ENCODE data around the gene BRD3.
A peak's percentile ranks its signal among the peaks of the same experiment; 100 is the strongest.
"Not testable (repeated sequence)": the region's sequence is repeated elsewhere in the genome, so short reads cannot be mapped to it uniquely, and the experiment has no call there.

Gene BRD3

DNA sequence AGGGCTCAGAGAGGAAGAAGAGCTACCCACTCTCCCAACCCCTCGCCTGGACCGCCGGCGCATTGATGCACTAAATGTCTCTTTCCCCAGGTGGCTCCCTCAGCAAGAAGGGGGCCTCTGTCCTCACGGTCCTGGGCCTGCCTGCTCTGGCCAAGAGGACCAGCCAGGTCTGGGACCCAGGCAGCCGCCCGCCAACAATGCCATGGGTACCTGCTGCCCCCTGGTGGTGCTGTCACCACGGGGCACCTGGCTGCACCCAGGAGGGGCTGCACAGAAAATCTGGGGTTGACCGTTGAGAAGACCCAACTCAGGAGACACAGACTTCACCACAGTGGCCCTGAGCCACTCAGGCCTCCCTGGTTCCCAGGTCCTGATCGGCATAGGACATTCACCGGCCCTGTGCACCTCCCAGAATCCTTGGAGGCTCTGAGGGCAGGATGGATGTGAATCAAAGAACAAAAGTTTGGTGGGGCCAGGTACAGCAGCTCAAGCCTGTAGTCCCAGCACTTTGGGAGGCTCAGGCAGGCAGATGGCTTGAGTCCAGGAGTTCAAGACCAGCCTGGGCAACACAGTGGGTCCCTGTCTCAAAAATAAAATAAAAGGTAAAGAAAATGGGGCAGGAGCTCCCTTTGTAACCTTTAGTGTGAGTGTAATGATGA is 73.3 kb downstream of the BRD3 start:
- peaks cover 34% of the 10 kb centered on the region for H3K4me1 ChIP-seq (ENCODE audit: control insufficient read depth, insufficient read depth, low read length)
- no peak overlapping the region for H3K4me3 ChIP-seq (ENCODE audit: low read length)
- H3K27me3 ChIP-seq (ENCODE audit: control insufficient read depth, insufficient read depth, low read length) = peaks cover 4% of the 10 kb centered on the region
- H3K9ac ChIP-seq (ENCODE audit: low read length) = no peak overlapping the region
- H3K9me3 ChIP-seq (ENCODE audit: control insufficient read depth, low read length) = no peaks in the 10 kb centered on the region
- no peaks in the 10 kb centered on the region for H3K36me3 ChIP-seq (ENCODE audit: control insufficient read depth, insufficient read depth, low read length)

GRCh38 chr9:133993635-133994253 is 74.1 kb downstream of the BRD3 start:
- Histone ChIP-seq H3K9ac (ENCODE audit: low read length) (peak overlapping the region; percentile 76), H3K9me3 (ENCODE audit: control insufficient read depth, low read length) (no peaks in the 10 kb centered on the region), H3K36me3 (ENCODE audit: control insufficient read depth, insufficient read depth, low read length) (no peaks in the 10 kb centered on the region), H3K4me3 (ENCODE audit: low read length) (no peak overlapping the region), H3K27me3 (ENCODE audit: control insufficient read depth, insufficient read depth, low read length) (peaks cover 4% of the 10 kb centered on the region), H3K4me1 (ENCODE audit: control insufficient read depth, insufficient read depth, low read length) (peaks cover 35% of the 10 kb centered on the region)

DNA sequence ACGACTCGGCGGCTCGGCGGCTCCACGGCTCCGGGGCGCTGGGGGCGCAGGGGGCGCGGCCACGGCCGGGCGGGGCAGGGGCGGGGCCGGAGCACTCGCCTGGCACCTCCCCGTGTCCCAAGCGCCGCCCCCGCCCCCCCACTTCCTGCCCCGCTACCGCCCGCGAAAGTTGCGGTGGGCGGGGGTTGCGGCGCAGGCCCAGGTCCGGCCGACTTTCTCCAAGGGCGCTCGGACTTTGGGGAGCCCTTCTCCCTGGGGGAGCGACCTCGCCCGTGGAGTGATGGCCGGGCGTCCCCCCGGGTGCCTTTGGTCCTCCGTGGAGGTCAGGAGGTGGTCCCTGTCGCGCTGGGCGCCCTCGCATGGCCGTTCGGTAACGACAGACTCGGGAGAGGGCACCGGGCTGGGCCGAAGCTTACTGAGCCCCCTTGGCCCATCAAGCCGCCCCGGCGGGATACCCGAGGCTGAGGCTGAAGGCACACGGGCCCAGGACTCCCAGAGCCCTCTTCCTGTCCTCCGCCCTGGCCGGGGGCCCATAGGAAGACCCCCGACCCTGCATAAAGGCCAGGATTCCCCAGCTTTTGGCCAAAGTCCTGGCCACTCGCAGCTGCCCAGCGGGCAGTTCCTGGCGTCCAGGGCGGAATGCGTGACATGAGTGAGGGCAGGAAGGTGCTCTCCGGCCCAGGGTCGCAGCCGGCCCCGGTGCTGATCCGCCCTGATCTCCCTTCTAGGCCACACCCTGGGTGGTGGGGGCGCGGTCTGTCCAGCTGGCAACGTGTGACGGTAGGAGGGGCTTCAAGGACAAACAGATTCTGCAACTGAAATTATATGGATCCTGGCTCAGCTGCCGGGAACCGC is 74.8 kb downstream of the BRD3 start:
- H3K9ac ChIP-seq (ENCODE audit: low read length) = peak overlapping the region; percentile 76
- H3K36me3 ChIP-seq (ENCODE audit: control insufficient read depth, insufficient read depth, low read length) = no peaks in the 10 kb centered on the region
- H3K9me3 ChIP-seq (ENCODE audit: control insufficient read depth, low read length) = no peaks in the 10 kb centered on the region
- peaks cover 4% of the 10 kb centered on the region for H3K27me3 ChIP-seq (ENCODE audit: control insufficient read depth, insufficient read depth, low read length)
- H3K4me1 ChIP-seq (ENCODE audit: control insufficient read depth, insufficient read depth, low read length) = peaks cover 35% of the 10 kb centered on the region
- H3K4me3 ChIP-seq (ENCODE audit: low read length) = peak overlapping the region; percentile 82

DNA sequence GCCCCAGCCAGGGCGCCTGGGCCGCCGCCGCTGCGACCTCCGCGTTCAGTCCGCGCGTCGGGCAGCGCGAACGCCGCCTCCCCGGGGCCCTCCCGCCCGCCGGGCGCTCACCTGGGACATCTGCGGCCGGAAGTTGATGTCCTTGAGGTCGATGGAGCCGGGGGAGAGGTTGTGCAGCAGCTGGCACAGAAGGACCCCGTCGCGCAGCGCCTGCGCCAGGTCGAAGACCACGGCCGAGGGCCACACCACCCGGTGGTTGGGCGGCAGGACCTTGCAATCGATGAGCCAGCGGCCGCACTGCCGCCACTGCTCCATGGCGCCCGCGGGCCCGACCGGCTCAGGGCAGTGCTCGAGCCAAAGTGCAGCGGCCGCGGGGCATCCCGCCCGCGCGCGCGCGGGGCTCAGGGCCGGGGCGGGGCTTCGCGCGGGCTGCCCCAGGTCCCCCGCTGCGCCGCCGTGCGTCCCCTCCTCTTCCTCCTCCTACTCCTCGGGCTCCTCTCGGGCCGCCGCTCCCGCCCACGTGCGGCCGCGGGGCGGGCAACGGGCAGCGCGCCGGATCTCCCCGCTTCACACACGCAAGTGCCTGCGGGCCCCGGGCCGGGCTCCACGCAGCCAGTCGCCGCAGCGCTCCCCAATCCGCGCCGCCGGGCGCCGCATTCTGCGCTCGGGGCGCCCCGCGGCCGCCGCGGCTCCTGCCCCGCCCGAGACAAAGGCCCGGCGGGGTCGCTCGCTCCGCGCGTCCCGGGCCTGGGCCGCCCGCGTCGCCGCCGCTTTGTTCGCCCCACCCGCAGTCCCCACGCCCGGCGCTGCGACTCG is 75.7 kb downstream of the BRD3 start, which contains the start of gene VAV2:
Gene VAV2 (minus strand): TSS at position 361 of the 816 bp plus-strand sequence. CDS start 46 bp downstream, at position 315.
- Histone ChIP-seq H3K27me3 (ENCODE audit: control insufficient read depth, insufficient read depth, low read length) (peaks cover 4% of the 10 kb centered on the region), H3K9me3 (ENCODE audit: control insufficient read depth, low read length) (no peaks in the 10 kb centered on the region), H3K9ac (ENCODE audit: low read length) (peak within 1 kb of the TSS; percentile 76), H3K36me3 (ENCODE audit: control insufficient read depth, insufficient read depth, low read length) (no peaks in the 10 kb centered on the region), H3K4me1 (ENCODE audit: control insufficient read depth, insufficient read depth, low read length) (peaks cover 35% of the 10 kb centered on the region), H3K4me3 (ENCODE audit: low read length) (peak within 1 kb of the TSS; percentile 82)

DNA sequence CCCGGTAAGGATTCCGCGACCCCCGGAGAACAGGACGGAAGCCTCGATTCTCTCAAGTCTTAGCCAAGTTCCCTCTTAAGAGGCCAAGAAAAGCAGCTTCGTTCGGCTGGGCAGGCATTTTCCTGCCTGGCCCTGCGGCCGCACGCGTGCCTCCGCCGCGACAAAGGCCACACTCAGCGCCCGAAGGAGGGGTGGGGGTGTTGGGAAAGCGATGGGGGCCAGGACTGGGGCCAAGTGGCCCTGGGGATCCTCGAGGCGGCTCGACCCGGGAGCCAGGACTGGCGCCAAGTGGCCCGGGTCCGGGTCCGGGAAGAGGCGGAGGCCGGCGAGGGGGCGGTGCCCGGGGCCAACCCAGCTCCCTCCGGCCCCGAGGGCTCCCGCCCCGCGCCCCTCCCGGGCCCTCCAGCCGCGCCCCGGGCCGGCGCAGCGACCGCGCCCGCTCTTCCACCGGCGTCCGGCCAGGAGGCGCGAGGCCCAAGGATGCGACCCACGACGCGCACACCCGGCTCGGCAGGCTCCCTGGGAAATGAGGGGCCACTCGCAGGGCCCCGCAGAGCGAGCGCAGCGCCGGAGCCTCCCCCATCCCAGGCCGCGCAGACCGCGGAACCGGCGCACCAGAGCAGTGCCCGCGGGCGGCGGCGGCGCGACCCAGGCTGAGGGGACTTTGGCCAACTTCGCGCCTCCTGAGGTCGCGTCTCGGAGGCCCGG is 76.5 kb downstream of the BRD3 start:
- Histone ChIP-seq H3K36me3 (ENCODE audit: control insufficient read depth, insufficient read depth, low read length) (no peaks in the 10 kb centered on the region), H3K4me1 (ENCODE audit: control insufficient read depth, insufficient read depth, low read length) (peaks cover 35% of the 10 kb centered on the region), H3K9ac (ENCODE audit: low read length) (peak overlapping the region; percentile 57), H3K9me3 (ENCODE audit: control insufficient read depth, low read length) (no peaks in the 10 kb centered on the region), H3K27me3 (ENCODE audit: control insufficient read depth, insufficient read depth, low read length) (peaks cover 4% of the 10 kb centered on the region), H3K4me3 (ENCODE audit: low read length) (no peak overlapping the region)

GRCh38 chr9:133990366-133991213 is 77.2 kb downstream of the BRD3 start:
- no peaks in the 10 kb centered on the region for H3K9me3 ChIP-seq (ENCODE audit: control insufficient read depth, low read length)
- peak overlapping the region; percentile 57 for H3K9ac ChIP-seq (ENCODE audit: low read length)
- H3K4me1 ChIP-seq (ENCODE audit: control insufficient read depth, insufficient read depth, low read length) = peaks cover 35% of the 10 kb centered on the region
- no peak overlapping the region for H3K4me3 ChIP-seq (ENCODE audit: low read length)
- no peaks in the 10 kb centered on the region for H3K36me3 ChIP-seq (ENCODE audit: control insufficient read depth, insufficient read depth, low read length)
- peaks cover 4% of the 10 kb centered on the region for H3K27me3 ChIP-seq (ENCODE audit: control insufficient read depth, insufficient read depth, low read length)

- Histone ChIP-seq H3K4me1 (ENCODE audit: control insufficient read depth, insufficient read depth, low read length) (peaks cover 35% of the 10 kb centered on the region), H3K4me3 (ENCODE audit: low read length) (no peak overlapping the region), H3K36me3 (ENCODE audit: control insufficient read depth, insufficient read depth, low read length) (no peaks in the 10 kb centered on the region), H3K27me3 (ENCODE audit: control insufficient read depth, insufficient read depth, low read length) (peaks cover 4% of the 10 kb centered on the region), H3K9me3 (ENCODE audit: control insufficient read depth, low read length) (no peaks in the 10 kb centered on the region), H3K9ac (ENCODE audit: low read length) (no peak overlapping the region)
These were observed 78.0 kb downstream of the BRD3 start for GRCh38 chr9:133989625-133990365.

- H3K27me3 ChIP-seq (ENCODE audit: control insufficient read depth, insufficient read depth, low read length); H3K9me3 ChIP-seq (ENCODE audit: control insufficient read depth, low read length); H3K4me3 ChIP-seq (ENCODE audit: low read length); H3K36me3 ChIP-seq (ENCODE audit: control insufficient read depth, insufficient read depth, low read length); H3K9ac ChIP-seq (ENCODE audit: low read length): not testable (repeated sequence)
- peaks cover 26% of the 10 kb centered on the region for H3K4me1 ChIP-seq (ENCODE audit: control insufficient read depth, insufficient read depth, low read length)
These were observed 79.1 kb downstream of the BRD3 start for GRCh38 chr9:133988771-133989170.

- Histone ChIP-seq H3K4me1 (ENCODE audit: control insufficient read depth, insufficient read depth, low read length) (peaks cover 19% of the 10 kb centered on the region), H3K36me3 (ENCODE audit: control insufficient read depth, insufficient read depth, low read length) (no peaks in the 10 kb centered on the region), H3K4me3 (ENCODE audit: low read length) (no peak overlapping the region), H3K9ac (ENCODE audit: low read length) (no peak overlapping the region), H3K27me3 (ENCODE audit: control insufficient read depth, insufficient read depth, low read length) (peaks cover 4% of the 10 kb centered on the region), H3K9me3 (ENCODE audit: control insufficient read depth, low read length) (no peaks in the 10 kb centered on the region)
These were observed 79.7 kb downstream of the BRD3 start for GRCh38 chr9:133987946-133988665.

GRCh38 chr9:133987446-133987788 is 80.4 kb downstream of the BRD3 start:
- Histone ChIP-seq H3K4me1 (ENCODE audit: control insufficient read depth, insufficient read depth, low read length) (peaks cover 18% of the 10 kb centered on the region), H3K36me3 (ENCODE audit: control insufficient read depth, insufficient read depth, low read length) (no peaks in the 10 kb centered on the region)

More at GRCh38 chr9:133987446-133987788, 80.4 kb downstream of the BRD3 start:
- Histone ChIP-seq H3K27me3 (ENCODE audit: control insufficient read depth, insufficient read depth, low read length) (peaks cover 4% of the 10 kb centered on the region), H3K4me3 (ENCODE audit: low read length) (no peak overlapping the region), H3K9me3 (ENCODE audit: control insufficient read depth, low read length) (no peaks in the 10 kb centered on the region), H3K9ac (ENCODE audit: low read length) (no peak overlapping the region)
